HepG2 (cell line): ENCODE measurements around the gene TMEM131. TPM values are rescaled to one million over a fixed set of nuclear protein-coding genes. Genes with fewer than 3 reads are reported as not detected.
A peak's percentile ranks its signal among the peaks of the same experiment; 100 is the strongest.

Experiments used
- ATAC-seq: fragments of 200-7000 bp; cut with Tn5 transposase; 3 replicates; pipeline ENCODE4 v1.9.1; 2020; ENCODE audit warnings: mild to moderate bottlenecking, moderate library complexity
- BruUV-seq: library from RNA; stranded (reverse); fragments of 400-500 nt; replicated peaks from 2 replicates; lab custom pipeline; 2021; lab: Mats Ljungman, UMichigan
- CTCF ChIA-PET: fragments of 300-600 bp; formaldehyde crosslinking; extraction: SDS; loops from one replicate; lab custom pipeline; 2021; ENCODE audit warnings: low total read pairs, inconsistent platforms, low intra/inter-chr PET ratio; lab: Yijun Ruan, JAX
- POLR2A ChIA-PET: fragments of 350-600 bp; sonication (Branson Sonifier 250); formaldehyde crosslinking; loops from one replicate; lab custom pipeline; 2020; ENCODE audit warnings: antibody characterized with exemption, inconsistent platforms; lab: Yijun Ruan, JAX
- DNase-seq: peaks from one replicate; pipeline ENCODE4 v3.0.0-alpha.2; 2015; ENCODE audit warnings: low spot score
- FAIRE-seq: peaks from 3 replicates; lab custom pipeline; 2011; peaks lifted over from hg19 to GRCh38; lab: Jason Lieb, UNC
- H2AFZ ChIP-seq: one replicate; pipeline ENCODE4 v1.6.1; 2011; ENCODE audit warnings: low read length, inconsistent platforms
- H3K27ac ChIP-seq: fragments of 300-600 bp; 3 replicates; pipeline ENCODE4 v1.8.0; 2011; ENCODE audit warnings: mixed run types, mild to moderate bottlenecking, mixed read lengths, low read length, inconsistent platforms; ENCODE audit not compliant: insufficient read depth; ENCODE audit errors: extremely low read length
- H3K27me3 ChIP-seq, 2 experiments: fragments of 200-600 bp in 1 of 2; 2 replicates in 1 of 2; 3 replicates in 1 of 2; pipeline versions ENCODE4 v1.6.0 to v1.8.0; 2011; ENCODE audit warnings: low read length in 2 of 2, mild to moderate bottlenecking in 2 of 2, moderate library complexity in 2 of 2, inconsistent platforms in 1 of 2; ENCODE audit not compliant: insufficient read depth in 2 of 2, control insufficient read depth in 1 of 2
- H3K36me3 ChIP-seq, 2 experiments: fragments of 200-600 bp in 1 of 2; replicated peaks in 1 of 2; 2 replicates in 1 of 2; 3 replicates in 1 of 2; pipeline versions ENCODE4 v1.5.1 to v1.8.0; 2011; ENCODE audit warnings: low read length in 2 of 2, inconsistent platforms in 1 of 2; ENCODE audit not compliant: insufficient read depth in 2 of 2, control insufficient read depth in 1 of 2
- H3K4me1 ChIP-seq: 2 replicates; pipeline ENCODE4 v1.5.1; 2012; ENCODE audit warnings: low read length, inconsistent platforms; ENCODE audit not compliant: insufficient read depth
- H3K4me2 ChIP-seq: 2 replicates; pipeline ENCODE4 v1.6.0; 2011; ENCODE audit warnings: low read depth, low read length, inconsistent platforms
- H3K4me3 ChIP-seq, 3 experiments: fragments of 200-600 bp in 1 of 3; sonication (generic), shearing (Covaris generic) in 1 of 3; replicated peaks in 1 of 3; 2 replicates each; pipeline ENCODE4 v1.5.1; 2011 to 2016; ENCODE audit warnings: low read length in 3 of 3, inconsistent platforms in 2 of 3, low read depth in 2 of 3, mild to moderate bottlenecking in 2 of 3, control low read depth in 1 of 3, mixed read lengths in 1 of 3; ENCODE audit not compliant: insufficient read depth in 1 of 3
- H3K79me2 ChIP-seq: one replicate; pipeline ENCODE4 v1.6.1; 2011; ENCODE audit warnings: low read length, inconsistent platforms; ENCODE audit not compliant: insufficient read depth
- H3K9ac ChIP-seq: 2 replicates; pipeline ENCODE4 v1.6.0; 2011; ENCODE audit warnings: mild to moderate bottlenecking, low read depth, low read length, inconsistent platforms; ENCODE audit not compliant: insufficient read depth
- H3K9me3 ChIP-seq: 2 replicates; pipeline ENCODE4 v1.5.1; 2012; ENCODE audit warnings: mild to moderate bottlenecking, low read length
- H4K20me1 ChIP-seq: 2 replicates; pipeline ENCODE4 v1.6.0; 2011; ENCODE audit warnings: inconsistent platforms, mild to moderate bottlenecking, low read length, moderate library complexity; ENCODE audit not compliant: insufficient read depth
- AFF4 ChIP-seq: sonication (generic); formaldehyde crosslinking; IDR thresholded peaks from 2 replicates; pipeline ENCODE4 v1.4.0; 2020; ENCODE audit warnings: missing genetic modification reagents
- DMTF1 ChIP-seq: sonication (generic); formaldehyde crosslinking; IDR thresholded peaks from 2 replicates; pipeline ENCODE4 v1.4.0; 2020; ENCODE audit warnings: mild to moderate bottlenecking, missing genetic modification reagents
- EHMT2 ChIP-seq: fragments of 200-600 bp; sonication (generic); IDR thresholded peaks from 2 replicates; pipeline ENCODE4 v1.7.0; 2017; ENCODE audit warnings: antibody characterized with exemption, low read depth, low read length, borderline replicate concordance
- KLF16 ChIP-seq, 2 experiments: sonication (generic) in 1 of 2; formaldehyde crosslinking in 1 of 2; IDR thresholded peaks; 2 replicates each; pipeline versions ENCODE4 v1.6.1 to v1.8.0; 2016 to 2023; ENCODE audit warnings: missing genetic modification reagents in 2 of 2, missing compliant biosample characterization in 1 of 2
- MTF1 ChIP-seq: sonication (generic); formaldehyde crosslinking; IDR thresholded peaks from 2 replicates; pipeline ENCODE4 v1.5.0; 2020; ENCODE audit warnings: missing genetic modification reagents
- NFE2L1 ChIP-seq: sonication (generic); formaldehyde crosslinking; IDR thresholded peaks from 2 replicates; pipeline ENCODE4 v1.4.0; 2020; ENCODE audit warnings: missing genetic modification reagents, mild to moderate bottlenecking, borderline replicate concordance
- SYNCRIP ChIP-seq: fragments of 200-400 bp; formaldehyde crosslinking; IDR thresholded peaks from 2 replicates; pipeline ENCODE4 v1.6.1; 2018; ENCODE audit warnings: mild to moderate bottlenecking, low read depth, low read length; ENCODE audit not compliant: insufficient read depth
- ZMYM3 ChIP-seq: sonication (generic); formaldehyde crosslinking; IDR thresholded peaks from 2 replicates; pipeline ENCODE4 v1.5.1; 2020; ENCODE audit warnings: mild to moderate bottlenecking, missing genetic modification reagents
- ZNF317 ChIP-seq: sonication (generic); formaldehyde crosslinking; IDR thresholded peaks from 2 replicates; pipeline ENCODE4 v1.5.0; 2020; ENCODE audit warnings: mild to moderate bottlenecking, missing genetic modification reagents
- ZNF501 ChIP-seq: sonication (generic); formaldehyde crosslinking; IDR thresholded peaks from 2 replicates; pipeline ENCODE4 v1.5.1; 2020; ENCODE audit warnings: mild to moderate bottlenecking, moderate library complexity, missing genetic modification reagents
- ZNF768 ChIP-seq: sonication (generic); formaldehyde crosslinking; IDR thresholded peaks from 2 replicates; pipeline ENCODE4 v1.4.0; 2020; ENCODE audit warnings: missing genetic modification reagents
- ZNF780A ChIP-seq: sonication (generic); formaldehyde crosslinking; IDR thresholded peaks from 2 replicates; pipeline ENCODE4 v1.8.0; 2022; ENCODE audit warnings: mild to moderate bottlenecking, missing genetic modification reagents, moderate library complexity
- WGBS: methylation state at CpG from one replicate; pipeline ENCODE4 v1.1.6; 2017; ENCODE audit warnings: low lambda C conversion rate; 5-methylcytosine and 5-hydroxymethylcytosine counted together
- in situ Hi-C: cut with HindIII; loops from 2 replicates; pipeline ENCODE4 v1.10.0; 2017; ENCODE audit warnings: low pct_unique_long_range_greater_than_20kb; ENCODE audit not compliant: extremely low pct_ligation_motif_present
- intact Hi-C: fragments of 100-400 bp; cut with micrococcal nuclease; formaldehyde crosslinking; loops from one replicate; pipeline ENCODE4 v1.10.0; 2022; ENCODE audit not compliant: unreplicated experiment
- polyA plus RNA-seq, 8 experiments: library from polyadenylated mRNA; depleted of rRNA in 3 of 8; stranded (reverse) in 7 of 8; unstranded in 1 of 8; fragments of >200 nt; fragmentation: Illumina TruSeq in 4 of 8; extraction: Trizol in 4 of 8; gene quantifications; 2 replicates each; pipeline versions ENCODE4 v1.2.1 to v1.2.3, GENCODE V29; 2011 to 2016; ENCODE audit warnings: low read depth in 4 of 8, missing spikeins in 1 of 8, mixed read lengths in 1 of 8; ENCODE audit not compliant: insufficient read depth in 1 of 8
- total RNA-seq, 5 experiments: library from RNA; depleted of rRNA; stranded (reverse); fragments of >200 nt; fragmentation: Illumina TruSeq; extraction: Trizol; gene quantifications; 2 replicates each; pipeline ENCODE4 v1.2.3, GENCODE V29; 2016; ENCODE audit warnings: low read depth in 1 of 5
- TF ChIP-seq, protein P1 (sequence below): sonication (generic); formaldehyde crosslinking; IDR thresholded peaks from 2 replicates; pipeline ENCODE4 v1.5.0; 2020; ENCODE audit warnings: missing genetic modification reagents
- TF ChIP-seq, protein P2 (sequence below): fragments of 450-650 bp; IDR thresholded peaks from 2 replicates; pipeline ENCODE4 v1.6.1; 2017; ENCODE audit warnings: mild to moderate bottlenecking

TMEM131 gene
- total and polyA plus RNA-seq, 2 of the 13 experiments (the other 11 are each of a cell fraction or from before 2014, with no cell fraction given) = 17.9 to 19.5 TPM

- Histone ChIP-seq H3K4me1 (peaks cover 14% of the 10 kb centered on the region), H3K9ac (no peak overlapping the region), H3K36me3 (no peaks in the 10 kb centered on the region), H3K27me3 (peaks cover 2 to 30% of the 10 kb centered on the region in 2 experiments; a peak in 4 of 5 replicates), H2AFZ (no peak overlapping the region), H4K20me1 (no peaks in the 10 kb centered on the region), H3K4me3 (no peak overlapping the region), H3K4me2 (no peak overlapping the region), H3K27ac (no peak overlapping the region), H3K9me3 (no peaks in the 10 kb centered on the region), H3K79me2 (no peaks in the 10 kb centered on the region)
- no peak for ATAC-seq
- whole genome bisulfite sequencing = 36% methylated on average over 11 of the region's 13 CpGs
- ChIA-PET POLR2A (no interaction called here), CTCF (no interaction called here)
- no peak for DNase-seq
- FAIRE-seq = no peak
- no TSS peak for BruUV-seq
- intact Hi-C loops (loop anchor here (10.0 kb wide), 1 partner anchor 550 kb away; no protein-coding TSS in a partner anchor), in situ Hi-C loops (no loop called here)
- TF ChIP-seq SYNCRIP (no peak), ZNF317 (CRISPR knock-in tag) (no peak), ZNF768 (CRISPR knock-in tag) (peak; percentile 94), DMTF1 (CRISPR knock-in tag) (no peak), ZMYM3 (0 out of 2 replicates have a peak, but pooled peaks have one; percentile 42), AFF4 (CRISPR knock-in tag) (no peak), MTF1 (CRISPR knock-in tag) (no peak), KLF16 (CRISPR knock-in tag; IDR thresholded peaks at IDR 0.05) (no peak), NFE2L1 (CRISPR knock-in tag) (no peak), EHMT2 (no peak), ZNF780A (CRISPR knock-in tag) (no peak), ZNF501 (CRISPR knock-in tag) (no peak)
- TF ChIP-seq, protein P1, sequence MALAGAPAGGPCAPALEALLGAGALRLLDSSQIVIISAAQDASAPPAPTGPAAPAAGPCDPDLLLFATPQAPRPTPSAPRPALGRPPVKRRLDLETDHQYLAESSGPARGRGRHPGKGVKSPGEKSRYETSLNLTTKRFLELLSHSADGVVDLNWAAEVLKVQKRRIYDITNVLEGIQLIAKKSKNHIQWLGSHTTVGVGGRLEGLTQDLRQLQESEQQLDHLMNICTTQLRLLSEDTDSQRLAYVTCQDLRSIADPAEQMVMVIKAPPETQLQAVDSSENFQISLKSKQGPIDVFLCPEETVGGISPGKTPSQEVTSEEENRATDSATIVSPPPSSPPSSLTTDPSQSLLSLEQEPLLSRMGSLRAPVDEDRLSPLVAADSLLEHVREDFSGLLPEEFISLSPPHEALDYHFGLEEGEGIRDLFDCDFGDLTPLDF (CRISPR knock-in tag) = no peak
- TF ChIP-seq, protein P2, sequence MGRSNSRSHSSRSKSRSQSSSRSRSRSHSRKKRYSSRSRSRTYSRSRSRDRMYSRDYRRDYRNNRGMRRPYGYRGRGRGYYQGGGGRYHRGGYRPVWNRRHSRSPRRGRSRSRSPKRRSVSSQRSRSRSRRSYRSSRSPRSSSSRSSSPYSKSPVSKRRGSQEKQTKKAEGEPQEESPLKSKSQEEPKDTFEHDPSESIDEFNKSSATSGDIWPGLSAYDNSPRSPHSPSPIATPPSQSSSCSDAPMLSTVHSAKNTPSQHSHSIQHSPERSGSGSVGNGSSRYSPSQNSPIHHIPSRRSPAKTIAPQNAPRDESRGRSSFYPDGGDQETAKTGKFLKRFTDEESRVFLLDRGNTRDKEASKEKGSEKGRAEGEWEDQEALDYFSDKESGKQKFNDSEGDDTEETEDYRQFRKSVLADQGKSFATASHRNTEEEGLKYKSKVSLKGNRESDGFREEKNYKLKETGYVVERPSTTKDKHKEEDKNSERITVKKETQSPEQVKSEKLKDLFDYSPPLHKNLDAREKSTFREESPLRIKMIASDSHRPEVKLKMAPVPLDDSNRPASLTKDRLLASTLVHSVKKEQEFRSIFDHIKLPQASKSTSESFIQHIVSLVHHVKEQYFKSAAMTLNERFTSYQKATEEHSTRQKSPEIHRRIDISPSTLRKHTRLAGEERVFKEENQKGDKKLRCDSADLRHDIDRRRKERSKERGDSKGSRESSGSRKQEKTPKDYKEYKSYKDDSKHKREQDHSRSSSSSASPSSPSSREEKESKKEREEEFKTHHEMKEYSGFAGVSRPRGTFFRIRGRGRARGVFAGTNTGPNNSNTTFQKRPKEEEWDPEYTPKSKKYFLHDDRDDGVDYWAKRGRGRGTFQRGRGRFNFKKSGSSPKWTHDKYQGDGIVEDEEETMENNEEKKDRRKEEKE = no peak
Observed at GRCh38 chr2:97714950-97715652, 280.6 kb downstream of the TMEM131 start.
